Urothelium cell line (cell line): Measurements from ENCODE around the gene CRHR2.
A peak's percentile ranks its signal among the peaks of the same experiment; 100 is the strongest.

Experiments used
- DNase-seq: peaks from one replicate; pipeline ENCODE4 v3.0.0; 2011; ENCODE audit warnings: low spot score, mixed read lengths
- FAIRE-seq: peaks from 2 replicates; lab custom pipeline; 2011; peaks lifted over from hg19 to GRCh38; lab: Jason Lieb, UNC

The CRHR2 gene

GRCh38 chr7:30633223-30633622, 49.0 kb downstream of the CRHR2 start:
- no peak for FAIRE-seq
- no peak for DNase-seq

GRCh38 chr7:30630986-30631385, 51.3 kb downstream of the CRHR2 start:
- DNase-seq (no peak), FAIRE-seq (peak; percentile 48)

GRCh38 chr7:30627026-30627425, 55.2 kb downstream of the CRHR2 start:
- no peak for FAIRE-seq
- DNase-seq: no peak

GRCh38 chr7:30625283-30625682, 57.0 kb downstream of the CRHR2 start:
- peak; percentile 35 for FAIRE-seq
- no peak for DNase-seq

- FAIRE-seq (no peak), DNase-seq (no peak)
Observed at GRCh38 chr7:30618961-30619360, 63.3 kb downstream of the CRHR2 start.

- DNase-seq (no peak), FAIRE-seq (no peak)
Observed at GRCh38 chr7:30618080-30618676, 64.1 kb downstream of the CRHR2 start.

- no peak for DNase-seq
- FAIRE-seq: no peak
Observed at GRCh38 chr7:30617359-30617758, 64.9 kb downstream of the CRHR2 start.

GRCh38 chr7:30616318-30616717, 65.9 kb downstream of the CRHR2 start:
- no peak for FAIRE-seq
- DNase-seq: no peak

GRCh38 chr7:30613366-30614325, 68.6 kb downstream of the CRHR2 start:
- DNase-seq (no peak), FAIRE-seq (no peak)

- DNase-seq (no peak), FAIRE-seq (peak; percentile 70)
Observed at GRCh38 chr7:30612658-30613265, 69.5 kb downstream of the CRHR2 start.

- DNase-seq: no peak
- no peak for FAIRE-seq
Observed at GRCh38 chr7:30605832-30606231, 76.4 kb downstream of the CRHR2 start.

- FAIRE-seq (no peak), DNase-seq (no peak)
Observed at GRCh38 chr7:30604901-30605300, 77.4 kb downstream of the CRHR2 start.
